ENCODE measurements around the gene SPATA32. TPM values are rescaled to one million over a fixed set of nuclear protein-coding genes. Genes with fewer than 3 reads are reported as not detected.

Gene SPATA32
- total RNA-seq, 1 donor from 2014 or later = not detected

- no peak for TF ChIP-seq CTCF (IDR thresholded peaks at IDR 0.05; ENCODE audit: partially characterized antibody, unreplicated experiment)
- H3K4me1 Mint-ChIP-seq (ENCODE audit: low read depth, unreplicated experiment) = peaks cover 32% of the 10 kb centered on the region
- peaks cover 4% of the 10 kb centered on the region for H3K9me3 Mint-ChIP-seq (ENCODE audit: unreplicated experiment)
- peak; percentile 71 for DNase-seq
- H3K27me3 Mint-ChIP-seq (ENCODE audit: unreplicated experiment) = peaks cover 15% of the 10 kb centered on the region
- H3K27ac Mint-ChIP-seq (ENCODE audit: unreplicated experiment) = peak overlapping the region; percentile 75
- H3K36me3 Mint-ChIP-seq (ENCODE audit: unreplicated experiment) = no peaks in the 10 kb centered on the region
- peak overlapping the region; percentile 83 for H3K4me3 Mint-ChIP-seq (ENCODE audit: unreplicated experiment)
Measured at GRCh38 chr17:45222996-45223538, 38.8 kb downstream of the SPATA32 start.

- Mint-ChIP-seq H3K36me3 (ENCODE audit: unreplicated experiment) (no peaks in the 10 kb centered on the region), H3K9me3 (ENCODE audit: unreplicated experiment) (peaks cover 4% of the 10 kb centered on the region), H3K27me3 (ENCODE audit: unreplicated experiment) (peaks cover 15% of the 10 kb centered on the region), H3K27ac (ENCODE audit: unreplicated experiment) (peak overlapping the region; percentile 75), H3K4me3 (ENCODE audit: unreplicated experiment) (peak overlapping the region; percentile 83), H3K4me1 (ENCODE audit: low read depth, unreplicated experiment) (peaks cover 32% of the 10 kb centered on the region)
- peak; percentile 24 for DNase-seq
- TF ChIP-seq CTCF (IDR thresholded peaks at IDR 0.05; ENCODE audit: partially characterized antibody, unreplicated experiment) = no peak
Measured at GRCh38 chr17:45222289-45222995, 39.5 kb downstream of the SPATA32 start.

- Mint-ChIP-seq H3K4me3 (ENCODE audit: unreplicated experiment) (no peak overlapping the region), H3K9me3 (ENCODE audit: unreplicated experiment) (peaks cover 4% of the 10 kb centered on the region), H3K27ac (ENCODE audit: unreplicated experiment) (no peak overlapping the region), H3K27me3 (ENCODE audit: unreplicated experiment) (peaks cover 15% of the 10 kb centered on the region), H3K36me3 (ENCODE audit: unreplicated experiment) (no peaks in the 10 kb centered on the region), H3K4me1 (ENCODE audit: low read depth, unreplicated experiment) (peaks cover 27% of the 10 kb centered on the region)
- no peak for TF ChIP-seq CTCF (IDR thresholded peaks at IDR 0.05; ENCODE audit: partially characterized antibody, unreplicated experiment)
- DNase-seq = peak; percentile 41
Measured at GRCh38 chr17:45222014-45222288, 39.9 kb downstream of the SPATA32 start.

- H3K36me3 Mint-ChIP-seq (ENCODE audit: unreplicated experiment) = no peaks in the 10 kb centered on the region
- peak within 1 kb of the TSS; percentile 75 for H3K27ac Mint-ChIP-seq (ENCODE audit: unreplicated experiment)
- peaks cover 23% of the 10 kb centered on the region for H3K4me1 Mint-ChIP-seq (ENCODE audit: low read depth, unreplicated experiment)
- H3K4me3 Mint-ChIP-seq (ENCODE audit: unreplicated experiment) = peak within 1 kb of the TSS; percentile 83
- peaks cover 11% of the 10 kb centered on the region for H3K27me3 Mint-ChIP-seq (ENCODE audit: unreplicated experiment)
- TF ChIP-seq CTCF (IDR thresholded peaks at IDR 0.05; ENCODE audit: partially characterized antibody, unreplicated experiment) = no peak
- H3K9me3 Mint-ChIP-seq (ENCODE audit: unreplicated experiment) = peaks cover 3% of the 10 kb centered on the region
- peak; percentile 66 for DNase-seq
Measured at GRCh38 chr17:45221081-45222013, 40.5 kb downstream of the SPATA32 start, which contains the start of gene FMNL1. FMNL1 (plus strand) TSS chr17:45221885; CDS start chr17:45222125, 240 bp downstream.

Measured in glutamatergic neuron (in vitro differentiated cells).